IMR-90 (cell line): ENCODE measurements around the gene ALDOA.

ENCODE experiments used
- CEBPB ChIP-seq: IDR thresholded peaks from 2 replicates; pipeline ENCODE4 v1.6.1; 2012; ENCODE audit warnings: low read depth, low read length, improper control_type of control experiment
- MAFK ChIP-seq: IDR thresholded peaks from 2 replicates; pipeline ENCODE4 v1.6.1; 2012; ENCODE audit warnings: low read depth, low read length, improper control_type of control experiment
- POLR2A ChIP-seq: IDR thresholded peaks from 2 replicates; pipeline ENCODE4 v1.6.1; 2012; ENCODE audit warnings: mild to moderate bottlenecking, low read depth, low read length
- RAD21 ChIP-seq: IDR thresholded peaks from 2 replicates; pipeline ENCODE4 v1.6.1; 2012; ENCODE audit warnings: low read length, improper control_type of control experiment
- RCOR1 ChIP-seq: IDR thresholded peaks from 2 replicates; pipeline ENCODE4 v1.6.1; 2012; ENCODE audit warnings: mild to moderate bottlenecking, low read length, improper control_type of control experiment; ENCODE audit not compliant: insufficient replicate concordance
- RFX5 ChIP-seq: IDR thresholded peaks from 2 replicates; pipeline ENCODE4 v1.8.0; 2012; ENCODE audit warnings: low read depth, mild to moderate bottlenecking, low read length, moderate library complexity
- SMC3 ChIP-seq: fragments of 150-350 bp; IDR thresholded peaks from 2 replicates; pipeline ENCODE4 v1.6.1; 2016; ENCODE audit warnings: low read depth, mild to moderate bottlenecking, antibody characterized with exemption, low read length, moderate library complexity
- TF ChIP-seq, protein P1 (sequence below): conservative IDR thresholded peaks from 2 replicates; pipeline ENCODE4 v1.5.1; 2012; ENCODE audit warnings: mild to moderate bottlenecking, low read depth, low read length, improper control_type of control experiment

DNA sequence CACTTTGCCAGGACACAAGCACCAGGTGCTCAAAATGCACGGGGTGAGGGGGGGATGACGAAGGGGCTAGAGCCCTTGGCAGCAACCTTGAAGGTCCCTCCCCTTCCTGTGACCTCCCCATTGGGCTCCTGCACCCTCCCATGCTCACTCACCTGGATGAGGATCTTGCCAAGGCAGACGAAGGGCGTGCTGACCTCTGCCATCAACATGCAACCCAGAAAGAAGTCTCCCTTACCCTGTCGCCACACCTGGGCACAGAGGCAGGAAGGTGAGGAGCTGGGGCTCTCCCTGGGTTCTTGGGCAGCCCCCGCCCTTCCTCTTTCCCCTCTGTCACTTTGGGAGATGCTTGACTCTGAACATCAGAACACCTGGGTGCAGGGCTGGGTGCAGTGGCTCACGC is 40.0 kb upstream of the ALDOA start:
- TF ChIP-seq POLR2A (no peak), RFX5 (no peak), SMC3 (no peak), RCOR1 (no peak), RAD21 (no peak), CEBPB (no peak), MAFK (no peak)
- TF ChIP-seq, protein P1, sequence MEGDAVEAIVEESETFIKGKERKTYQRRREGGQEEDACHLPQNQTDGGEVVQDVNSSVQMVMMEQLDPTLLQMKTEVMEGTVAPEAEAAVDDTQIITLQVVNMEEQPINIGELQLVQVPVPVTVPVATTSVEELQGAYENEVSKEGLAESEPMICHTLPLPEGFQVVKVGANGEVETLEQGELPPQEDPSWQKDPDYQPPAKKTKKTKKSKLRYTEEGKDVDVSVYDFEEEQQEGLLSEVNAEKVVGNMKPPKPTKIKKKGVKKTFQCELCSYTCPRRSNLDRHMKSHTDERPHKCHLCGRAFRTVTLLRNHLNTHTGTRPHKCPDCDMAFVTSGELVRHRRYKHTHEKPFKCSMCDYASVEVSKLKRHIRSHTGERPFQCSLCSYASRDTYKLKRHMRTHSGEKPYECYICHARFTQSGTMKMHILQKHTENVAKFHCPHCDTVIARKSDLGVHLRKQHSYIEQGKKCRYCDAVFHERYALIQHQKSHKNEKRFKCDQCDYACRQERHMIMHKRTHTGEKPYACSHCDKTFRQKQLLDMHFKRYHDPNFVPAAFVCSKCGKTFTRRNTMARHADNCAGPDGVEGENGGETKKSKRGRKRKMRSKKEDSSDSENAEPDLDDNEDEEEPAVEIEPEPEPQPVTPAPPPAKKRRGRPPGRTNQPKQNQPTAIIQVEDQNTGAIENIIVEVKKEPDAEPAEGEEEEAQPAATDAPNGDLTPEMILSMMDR, result no peak
